H1 (cell line): ENCODE results near the gene CCDC184. TPM values are rescaled to one million over a fixed set of nuclear protein-coding genes. Genes with fewer than 3 reads are reported as not detected.

ENCODE experiments used
- CTCF ChIA-PET: fragments of 300-600 bp; sonication (Branson Sonifier 250); formaldehyde crosslinking; loops from one replicate; lab custom pipeline; 2021; ENCODE audit not compliant: partially characterized antibody; lab: Charles Lee
- POLR2A ChIA-PET: fragments of 300-600 bp; sonication (Branson Sonifier 250); formaldehyde crosslinking; loops from one replicate; lab custom pipeline; 2021; ENCODE audit warnings: inconsistent platforms; ENCODE audit not compliant: partially characterized antibody; lab: Charles Lee
- DNase-seq, 2 experiments: peaks; one replicate each; pipeline versions ENCODE4 v3.0.0 to v3.0.0-alpha.2; 2010 to 2022; ENCODE audit warnings: low spot score in 2 of 2, low read depth in 1 of 2, mixed read lengths in 1 of 2
- FAIRE-seq: peaks from 2 replicates; lab custom pipeline; 2011; peaks lifted over from hg19 to GRCh38; lab: Jason Lieb, UNC
- H2AFZ ChIP-seq: 2 replicates; pipeline ENCODE4 v1.8.1; 2012; ENCODE audit warnings: low read length, inconsistent platforms
- H2AK5ac ChIP-seq: 2 replicates; pipeline ENCODE4 v1.6.1; 2013; ENCODE audit warnings: low read depth, low read length
- H2BK120ac ChIP-seq: replicated peaks from 2 replicates; pipeline ENCODE3; 2013; ENCODE audit warnings: low read depth, low read length, inconsistent platforms
- H2BK12ac ChIP-seq: 2 replicates; pipeline ENCODE4 v1.6.1; 2013; ENCODE audit warnings: low read depth, low read length
- H2BK15ac ChIP-seq: 2 replicates; pipeline ENCODE4 v1.6.1; 2013; ENCODE audit warnings: low read length
- H2BK20ac ChIP-seq: 2 replicates; pipeline ENCODE4 v1.6.1; 2013; ENCODE audit warnings: low read length
- H2BK5ac ChIP-seq: 2 replicates; pipeline ENCODE4 v1.6.1; 2013; ENCODE audit warnings: low read depth, low read length
- H3K14ac ChIP-seq: 2 replicates; pipeline ENCODE4 v1.6.1; 2013; ENCODE audit warnings: inconsistent platforms; ENCODE audit not compliant: insufficient read length
- H3K18ac ChIP-seq: 2 replicates; pipeline ENCODE4 v1.6.1; 2013; ENCODE audit warnings: low read length; ENCODE audit errors: extremely low read depth
- H3K23ac ChIP-seq: 2 replicates; pipeline ENCODE4 v1.6.1; 2013; ENCODE audit warnings: inconsistent platforms; ENCODE audit not compliant: insufficient read length
- H3K23me2 ChIP-seq: 2 replicates; pipeline ENCODE4 v1.6.1; 2013; ENCODE audit warnings: low read depth, low read length
- H3K27ac ChIP-seq: 2 replicates; pipeline ENCODE4 v1.6.1; 2011; ENCODE audit warnings: low read depth, low read length, inconsistent platforms
- H3K27me3 ChIP-seq, 4 experiments: replicated peaks in 1 of 4; 1 replicate in 1 of 4; 2 replicates in 3 of 4; pipeline versions ENCODE4 v1.6.1 to v1.8.1; 2011 to 2013; ENCODE audit warnings: low read length in 3 of 4, mild to moderate bottlenecking in 3 of 4, inconsistent platforms in 2 of 4, mixed read lengths in 2 of 4, moderate library complexity in 1 of 4; ENCODE audit not compliant: control insufficient read depth in 3 of 4, insufficient read depth in 3 of 4; ENCODE audit errors: extremely low read depth in 1 of 4
- H3K36me3 ChIP-seq, 4 experiments: 2 replicates each; pipeline versions ENCODE4 v1.6.1 to v1.8.1; 2011 to 2013; ENCODE audit warnings: mild to moderate bottlenecking in 4 of 4, low read length in 3 of 4, moderate library complexity in 2 of 4, control low read depth in 1 of 4, inconsistent platforms in 1 of 4; ENCODE audit not compliant: insufficient read depth in 4 of 4, control insufficient read depth in 2 of 4
- H3K4ac ChIP-seq: replicated peaks from 2 replicates; pipeline ENCODE3; 2013; ENCODE audit warnings: low read length, low read depth, mixed read lengths, inconsistent platforms; ENCODE audit not compliant: insufficient read length
- H3K4me1 ChIP-seq, 4 experiments: replicated peaks in 1 of 4; 1 replicate in 1 of 4; 2 replicates in 3 of 4; pipeline versions ENCODE4 v1.6.1 to v1.8.1; 2011 to 2013; ENCODE audit warnings: low read length in 3 of 4, inconsistent platforms in 2 of 4, mixed read lengths in 1 of 4; ENCODE audit not compliant: insufficient read depth in 4 of 4, control insufficient read depth in 3 of 4
- H3K4me2 ChIP-seq, 2 experiments: 2 replicates each; pipeline versions ENCODE4 v1.6.1 to v1.8.1; 2011 to 2013; ENCODE audit warnings: low read depth in 2 of 2, low read length in 2 of 2, control low read depth in 1 of 2, inconsistent platforms in 1 of 2, mild to moderate bottlenecking in 1 of 2; ENCODE audit not compliant: insufficient read depth in 1 of 2
- H3K4me3 ChIP-seq, 4 experiments: fragments of 200-600, 300-600 bp in 1 of 4; sonication (generic), shearing (Covaris generic), sonication (Bioruptor Twin) in 1 of 4; 2 replicates each; pipeline versions ENCODE4 v1.5.1 to v1.8.1; 2011 to 2016; ENCODE audit warnings: low read length in 4 of 4, low read depth in 3 of 4, control low read depth in 2 of 4, inconsistent platforms in 2 of 4, mild to moderate bottlenecking in 2 of 4, mixed read lengths in 1 of 4, moderate library complexity in 1 of 4; ENCODE audit not compliant: insufficient read depth in 2 of 4; ENCODE audit errors: extremely low read depth in 1 of 4
- H3K56ac ChIP-seq: replicated peaks from 2 replicates; pipeline ENCODE3; 2013; ENCODE audit warnings: low read depth, mild to moderate bottlenecking, mixed read lengths, low read length, inconsistent platforms; ENCODE audit not compliant: insufficient read length
- H3K79me1 ChIP-seq: 2 replicates; pipeline ENCODE4 v1.6.1; 2013; ENCODE audit warnings: low read depth, low read length, control low read depth
- H3K79me2 ChIP-seq, 2 experiments: 2 replicates each; pipeline versions ENCODE4 v1.6.1 to v1.8.1; 2012 to 2013; ENCODE audit warnings: low read length in 2 of 2, mild to moderate bottlenecking in 2 of 2, inconsistent platforms in 1 of 2; ENCODE audit not compliant: insufficient read depth in 2 of 2, control insufficient read depth in 1 of 2
- H3K9ac ChIP-seq, 4 experiments: replicated peaks in 1 of 4; 1 replicate in 1 of 4; 2 replicates in 3 of 4; pipeline versions ENCODE4 v1.6.1 to v1.8.1; 2011 to 2013; ENCODE audit warnings: low read depth in 3 of 4, low read length in 3 of 4, control low read depth in 2 of 4, mild to moderate bottlenecking in 2 of 4, moderate library complexity in 2 of 4, inconsistent platforms in 1 of 4; ENCODE audit errors: extremely low read depth in 1 of 4
- H3K9me3 ChIP-seq, 2 experiments: 2 replicates each; pipeline versions ENCODE4 v1.6.1 to v1.8.1; 2012 to 2013; ENCODE audit warnings: mild to moderate bottlenecking in 2 of 2, moderate library complexity in 2 of 2, control low read depth in 1 of 2, inconsistent platforms in 1 of 2, low read depth in 1 of 2, low read length in 1 of 2, mixed read lengths in 1 of 2; ENCODE audit not compliant: insufficient read depth in 2 of 2
- H4K20me1 ChIP-seq, 2 experiments: replicated peaks in 1 of 2; 2 replicates each; pipeline versions ENCODE3 to v1.8.1; 2011 to 2013; ENCODE audit warnings: inconsistent platforms in 2 of 2, low read length in 2 of 2, mild to moderate bottlenecking in 1 of 2; ENCODE audit not compliant: insufficient read depth in 2 of 2, control insufficient read depth in 1 of 2
- H4K5ac ChIP-seq: 2 replicates; pipeline ENCODE4 v1.6.1; 2013; ENCODE audit warnings: low read length, low read depth, mixed read lengths, inconsistent platforms; ENCODE audit not compliant: insufficient read length
- H4K8ac ChIP-seq: 2 replicates; pipeline ENCODE4 v1.8.0; 2013; ENCODE audit warnings: mild to moderate bottlenecking, moderate library complexity, low read length, inconsistent platforms; ENCODE audit not compliant: insufficient read depth; ENCODE audit errors: extremely low read depth
- H4K91ac ChIP-seq: replicated peaks from 2 replicates; pipeline ENCODE3; 2013; ENCODE audit warnings: low read length, mixed read lengths, inconsistent platforms; ENCODE audit not compliant: insufficient read length
- ATF3 ChIP-seq: IDR thresholded peaks from 2 replicates; pipeline ENCODE4 v1.6.1; 2011; ENCODE audit warnings: low read depth, mild to moderate bottlenecking, low read length; ENCODE audit not compliant: insufficient read depth
- CHD2 ChIP-seq: IDR thresholded peaks from 2 replicates; pipeline ENCODE4 v1.6.1; 2012; ENCODE audit warnings: low read length, improper control_type of control experiment
- CTBP2 ChIP-seq: IDR thresholded peaks from 2 replicates; pipeline ENCODE4 v1.7.0; 2011; ENCODE audit warnings: borderline replicate concordance, mild to moderate bottlenecking, moderate library complexity, mixed read lengths, low read length; ENCODE audit not compliant: insufficient read depth, insufficient read length
- EGR1 ChIP-seq: IDR thresholded peaks from 2 replicates; pipeline ENCODE4 v1.6.1; 2011; ENCODE audit warnings: low read depth, low read length, borderline replicate concordance
- NANOG ChIP-seq: IDR thresholded peaks from 2 replicates; pipeline ENCODE4 v1.6.1; 2011; ENCODE audit warnings: low read length, low read depth, mild to moderate bottlenecking, inconsistent platforms; ENCODE audit not compliant: insufficient read depth, poor library complexity, severe bottlenecking
- RBBP5 ChIP-seq: IDR thresholded peaks from 2 replicates; pipeline ENCODE4 v1.7.1; 2012; ENCODE audit warnings: low read depth, mild to moderate bottlenecking, inconsistent platforms, low read length, moderate library complexity, borderline replicate concordance
- RNF2 ChIP-seq: fragments of 200-900, 300-1000 bp; sonication (generic); IDR thresholded peaks from 2 replicates; pipeline ENCODE4 v1.7.1; 2016; ENCODE audit warnings: borderline replicate concordance, low read depth, mild to moderate bottlenecking, antibody characterized with exemption, low read length; ENCODE audit not compliant: poor library complexity, severe bottlenecking; ENCODE audit errors: missing control alignments
- SUZ12 ChIP-seq: fragments of 200-600 bp; sonication (generic); IDR thresholded peaks from 2 replicates; pipeline ENCODE4 v1.6.1; 2012; ENCODE audit warnings: mild to moderate bottlenecking, inconsistent platforms, low read length, moderate library complexity, mixed read lengths
- TCF12 ChIP-seq: IDR thresholded peaks from 2 replicates; pipeline ENCODE4 v1.6.1; 2011; ENCODE audit warnings: low read depth, mild to moderate bottlenecking, low read length
- YY1 ChIP-seq: IDR thresholded peaks from 2 replicates; pipeline ENCODE4 v1.6.1; 2011; ENCODE audit warnings: low read depth, mild to moderate bottlenecking, low read length
- WGBS, 2 experiments: shearing (Covaris generic) in 1 of 2; methylation state at CpG; one replicate each; pipeline versions ENCODE4 v1.1.6 to v1.1.7; 2013 to 2015; ENCODE audit warnings: low lambda C conversion rate in 2 of 2, mixed read lengths in 2 of 2, inconsistent platforms in 1 of 2, low coverage in 1 of 2, missing lambda C conversion rate in 1 of 2; ENCODE audit not compliant: insufficient replicate concordance in 2 of 2, insufficient coverage in 1 of 2, insufficient read length in 1 of 2; ENCODE audit errors: extremely low coverage in 1 of 2, missing lambda C conversion rate in 1 of 2; 5-methylcytosine and 5-hydroxymethylcytosine counted together
- polyA plus RNA-seq, 7 experiments: library from polyadenylated mRNA; depleted of rRNA in 3 of 7; stranded (reverse) in 5 of 7; unstranded in 2 of 7; fragments of >200 nt in 5 of 7; fragments of 200-250 nt in 2 of 7; gene quantifications; 1 replicate in 5 of 7; 2 replicates in 1 of 7; 4 replicates in 1 of 7; pipeline versions ENCODE4 v1.2.1 to v1.2.3, GENCODE V29; 2011 to 2013; ENCODE audit warnings: missing spikeins in 2 of 7, mixed read lengths in 2 of 7
- total RNA-seq: library from RNA; stranded (reverse); fragmentation: NEBNext Ultra II Directional; extraction: Animal tissue kit (Norgen Biotek cat#: 25700); gene quantifications from 2 replicates; pipeline ENCODE4 v1.2.1, GENCODE V29; 2021

CCDC184 gene
- total and polyA plus RNA-seq, 2 of the 8 experiments (the other 6 are each of a cell fraction or from before 2014, with no cell fraction given): 2.2 to 3.0 TPM

DNA sequence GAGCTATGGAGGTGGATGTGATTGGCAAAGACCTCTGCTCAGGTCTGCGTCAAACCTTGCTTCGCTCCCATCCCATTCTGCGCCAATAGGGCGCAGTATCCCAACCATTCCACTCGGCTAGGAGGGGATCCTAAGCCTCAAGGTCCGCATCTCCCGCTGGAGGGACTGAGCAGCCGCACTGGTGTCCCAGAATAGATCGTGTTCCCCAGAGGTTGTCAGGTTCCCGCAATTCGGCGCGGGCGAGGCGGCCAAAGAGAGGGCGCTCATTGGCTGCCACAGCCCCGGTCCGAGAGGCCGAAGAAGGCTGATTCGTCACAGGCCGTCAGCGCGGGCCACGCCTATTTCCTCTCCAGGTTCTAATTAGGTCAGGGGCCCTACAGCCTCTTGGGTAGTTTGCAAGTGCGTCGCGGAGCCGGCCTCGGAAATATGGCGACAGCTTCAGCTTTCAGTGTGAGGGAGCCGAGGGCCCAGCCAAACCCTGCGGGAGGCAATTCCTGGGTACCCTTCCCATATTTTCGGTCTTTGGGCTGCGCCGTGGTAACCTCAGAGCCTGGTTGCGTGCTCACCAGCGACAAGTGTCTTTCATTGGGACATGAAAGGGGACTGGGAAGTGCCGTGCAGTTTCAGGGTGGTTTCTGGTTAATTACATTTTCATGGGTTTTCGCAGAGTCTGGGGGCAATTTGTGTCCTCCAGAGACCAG, 14.7 kb downstream of the CCDC184 start:
- peaks cover 0 to 2% (median 2%) of the 10 kb centered on the region in 4 experiments; a peak in 2 of 7 replicates for H3K4me1 ChIP-seq
- no peak overlapping the region for H3K23ac ChIP-seq
- H2AFZ ChIP-seq: peak overlapping the region; percentile 99
- CTCF ChIA-PET: interaction anchor here (0.6 to 6.0 kb wide), 11 partner anchors 11 to 443 kb away, joined by 3 to 63 read pairs (median 5); partner anchors contain the start of gene ASB8
- H3K4me2 ChIP-seq: peak overlapping the region; percentile 81 to 94
- peaks cover 12% of the 10 kb centered on the region for H3K23me2 ChIP-seq
- peak overlapping the region; percentile 97 for H2BK5ac ChIP-seq
- peak overlapping the region; percentile 63 to 90 (median 76) for H3K4me3 ChIP-seq
- peak overlapping the region; percentile 72 for H2BK20ac ChIP-seq
- H3K27me3 ChIP-seq: peaks cover 5 to 23% (median 23%) of the 10 kb centered on the region in 4 experiments
- H2BK12ac ChIP-seq: peak overlapping the region; percentile 84
- H3K9ac ChIP-seq: peak overlapping the region in 3 of 4 experiments; percentile 76 to 85 (median 83); a peak in 6 of 7 replicates
- POLR2A ChIA-PET: interaction anchor here (0.6 to 2.4 kb wide), 15 partner anchors 9 to 257 kb away, joined by 3 to 10 read pairs (median 4); partner anchors contain the start of genes ASB8, PFKM and SENP1
- H4K91ac ChIP-seq: peak overlapping the region; percentile 92
- H3K9me3 ChIP-seq: 0 out of 4 replicates have a peak, but pooled peaks cover 0 to 4% of the 10 kb centered on the region in 2 experiments
- peak overlapping the region; percentile 72; the same call in 1 of the 2 replicates for H2BK15ac ChIP-seq
- H3K79me1 ChIP-seq: no peaks in the 10 kb centered on the region
- H3K18ac ChIP-seq: peak overlapping the region; percentile 100
- peak overlapping the region; percentile 66; the same call in 1 of the 2 replicates for H3K27ac ChIP-seq
- 8% methylated on average over 39 of the region's 39 CpGs; no CpG with 5 or more reads in 1 of the 2 experiments for WGBS, 2 experiments
- H4K20me1 ChIP-seq: no peaks in the 10 kb centered on the region
- FAIRE-seq: peak; percentile 76
- H3K14ac ChIP-seq: no peak overlapping the region
- H2AK5ac ChIP-seq: no peak overlapping the region
- H3K56ac ChIP-seq: peak overlapping the region; percentile 44
- no peaks in the 10 kb centered on the region for H3K79me2 ChIP-seq
- peak; percentile 92 to 93 for DNase-seq
- no peaks in the 10 kb centered on the region for H3K36me3 ChIP-seq
- peak overlapping the region; percentile 31 for H4K5ac ChIP-seq
- H4K8ac ChIP-seq: peak overlapping the region; percentile 89
- peak overlapping the region; percentile 73 for H3K4ac ChIP-seq
- peak overlapping the region; percentile 47 for H2BK120ac ChIP-seq
- TF ChIP-seq ATF3 (no peak), TCF12 (no peak), CHD2 (no peak; the same call in 1 of the 2 replicates), EGR1 (no peak), RBBP5 (no peak), YY1 (peak; percentile 87; the same call in 1 of the 2 replicates), NANOG (no peak), RNF2 (no peak), SUZ12 (no peak), CTBP2 (no peak)
